Immature natural killer cell (primary cell): ENCODE measurements around the gene PDCD1LG2. TPM values are rescaled to one million over a fixed set of nuclear protein-coding genes. Genes with fewer than 3 reads are reported as not detected.
"Not testable (repeated sequence)": the region's sequence is repeated elsewhere in the genome, so short reads cannot be mapped to it uniquely, and the experiment has no call there.

ENCODE experiments used
- DNase-seq, 3 donors: peaks; one replicate each; pipeline ENCODE4 v3.0.0; 2022; ENCODE audit warnings: mixed read lengths in 1 of 3
- H3K27ac Mint-ChIP-seq, 6 donors: one replicate each; pipeline ENCODE4 v1.8.0; 2020; ENCODE audit warnings: mixed read lengths in 6 of 6, mild to moderate bottlenecking in 5 of 6, inconsistent platforms in 4 of 6, moderate library complexity in 3 of 6
- H3K27me3 Mint-ChIP-seq, 3 donors: one replicate each; pipeline ENCODE4 v1.8.0; 2020 to 2021; ENCODE audit warnings: low read depth in 3 of 3, mild to moderate bottlenecking in 3 of 3, mixed read lengths in 3 of 3, moderate library complexity in 3 of 3, inconsistent platforms in 1 of 3
- H3K36me3 Mint-ChIP-seq, 3 donors: one replicate each; pipeline ENCODE4 v1.8.0; 2020; ENCODE audit warnings: mixed read lengths in 3 of 3, inconsistent platforms in 2 of 3, mild to moderate bottlenecking in 2 of 3
- H3K4me1 Mint-ChIP-seq, 2 donors: one replicate each; pipeline ENCODE4 v1.8.0; 2020; ENCODE audit warnings: inconsistent platforms in 2 of 2, mild to moderate bottlenecking in 2 of 2, mixed read lengths in 2 of 2, moderate library complexity in 1 of 2
- H3K4me3 Mint-ChIP-seq, 5 donors: one replicate each; pipeline ENCODE4 v1.8.0; 2020; ENCODE audit warnings: mild to moderate bottlenecking in 5 of 5, mixed read lengths in 5 of 5, inconsistent platforms in 3 of 5, moderate library complexity in 3 of 5
- H3K9me3 Mint-ChIP-seq, 6 donors: one replicate each; pipeline ENCODE4 v1.8.0; 2020; ENCODE audit warnings: mild to moderate bottlenecking in 6 of 6, mixed read lengths in 6 of 6, inconsistent platforms in 4 of 6, moderate library complexity in 3 of 6
- polyA plus RNA-seq, 3 donors: library from polyadenylated mRNA; unstranded; fragments of 300-500 nt; fragmentation: Illumina TruSeq; gene quantifications; one replicate each; pipeline ENCODE4 v1.2.3, GENCODE V29; 2021

PDCD1LG2 gene
- polyA plus RNA-seq, 3 donors from 2014 or later, result 0.09 to 0.10 TPM; not detected in 1

DNA sequence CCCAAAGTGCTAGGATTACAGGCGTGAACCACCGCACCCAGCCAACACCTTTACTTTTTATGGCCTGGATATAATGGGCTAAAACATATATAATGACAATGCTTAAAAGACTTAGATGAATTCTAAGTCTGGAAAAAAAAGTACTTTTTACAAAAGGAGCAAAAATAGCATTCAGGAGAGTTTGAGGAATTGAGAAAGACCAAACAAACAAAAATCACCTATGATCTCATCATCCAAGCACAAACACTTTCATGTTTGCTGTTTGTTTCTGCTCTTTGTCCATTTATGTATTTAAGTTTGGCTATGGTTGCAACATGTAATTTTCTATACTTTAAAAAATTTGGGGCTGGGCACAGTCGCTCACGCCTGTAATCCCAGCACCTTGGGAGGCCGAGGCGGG lies 63.8 kb downstream of the PDCD1LG2 start:
- DNase-seq, result no peak
- Mint-ChIP-seq H3K4me3 (no peak overlapping the region), H3K27me3 (no peaks in the 10 kb centered on the region), H3K4me1 (peaks cover under 1 to 4% of the 10 kb centered on the region in 2 donors), H3K27ac (no peak overlapping the region), H3K36me3 (peaks cover 0 to 4% (median 3%) of the 10 kb centered on the region in 3 donors), H3K9me3 (no peaks in the 10 kb centered on the region)

DNA sequence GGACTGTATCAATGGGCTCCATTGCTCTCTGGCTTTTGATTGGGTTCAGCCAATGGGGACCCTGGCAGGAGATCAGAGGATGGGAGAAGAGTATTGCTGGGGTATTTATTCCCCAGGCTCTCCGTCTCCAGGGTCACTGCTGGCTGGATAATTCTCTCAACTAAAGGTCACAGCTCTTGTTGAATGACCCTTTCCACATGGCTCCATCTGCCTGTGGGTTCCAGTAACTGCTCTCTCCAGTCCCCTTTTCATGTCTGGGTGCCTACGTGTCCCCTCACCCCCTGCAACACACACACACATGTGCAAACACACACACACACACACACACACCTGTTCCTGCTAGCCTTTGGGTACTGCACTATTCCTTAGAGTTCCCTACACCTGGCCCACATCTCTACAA lies 64.7 kb downstream of the PDCD1LG2 start:
- no peak for DNase-seq
- no peaks in the 10 kb centered on the region for H3K27me3 Mint-ChIP-seq
- peaks cover 0 to 3% (median 0%) of the 10 kb centered on the region in 3 donors for H3K36me3 Mint-ChIP-seq
- no peak overlapping the region for H3K4me3 Mint-ChIP-seq
- H3K9me3 Mint-ChIP-seq, result no peaks in the 10 kb centered on the region
- peaks cover 0 to 2% of the 10 kb centered on the region in 2 donors for H3K4me1 Mint-ChIP-seq
- no peak overlapping the region for H3K27ac Mint-ChIP-seq

DNA sequence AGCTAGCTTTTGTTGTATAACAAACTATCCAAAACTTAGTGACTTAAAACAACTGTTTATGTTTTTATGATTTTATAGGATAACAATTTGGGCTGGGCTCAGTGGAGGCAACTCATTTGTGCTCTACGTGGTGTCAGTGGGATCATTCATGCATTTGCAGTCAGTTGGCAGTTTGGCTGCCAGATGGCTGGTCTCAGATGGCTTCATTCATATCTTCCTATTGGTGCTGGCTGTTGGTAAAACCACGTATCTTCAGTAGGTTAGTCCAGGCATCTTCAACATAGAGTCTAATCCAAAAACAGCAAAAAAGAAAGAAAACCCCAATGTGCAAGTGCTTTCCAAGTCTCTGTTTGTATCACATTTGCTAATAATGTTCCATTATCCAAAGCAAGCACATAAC lies 66.9 kb downstream of the PDCD1LG2 start:
- H3K36me3 Mint-ChIP-seq, result peaks cover 0 to 3% (median 0%) of the 10 kb centered on the region in 3 donors
- no peaks in the 10 kb centered on the region for H3K27me3 Mint-ChIP-seq
- H3K9me3 Mint-ChIP-seq, result no peaks in the 10 kb centered on the region
- no peak overlapping the region for H3K27ac Mint-ChIP-seq
- no peak overlapping the region for H3K4me3 Mint-ChIP-seq
- no peak for DNase-seq
- peaks cover 0 to 2% of the 10 kb centered on the region in 2 donors for H3K4me1 Mint-ChIP-seq

DNA sequence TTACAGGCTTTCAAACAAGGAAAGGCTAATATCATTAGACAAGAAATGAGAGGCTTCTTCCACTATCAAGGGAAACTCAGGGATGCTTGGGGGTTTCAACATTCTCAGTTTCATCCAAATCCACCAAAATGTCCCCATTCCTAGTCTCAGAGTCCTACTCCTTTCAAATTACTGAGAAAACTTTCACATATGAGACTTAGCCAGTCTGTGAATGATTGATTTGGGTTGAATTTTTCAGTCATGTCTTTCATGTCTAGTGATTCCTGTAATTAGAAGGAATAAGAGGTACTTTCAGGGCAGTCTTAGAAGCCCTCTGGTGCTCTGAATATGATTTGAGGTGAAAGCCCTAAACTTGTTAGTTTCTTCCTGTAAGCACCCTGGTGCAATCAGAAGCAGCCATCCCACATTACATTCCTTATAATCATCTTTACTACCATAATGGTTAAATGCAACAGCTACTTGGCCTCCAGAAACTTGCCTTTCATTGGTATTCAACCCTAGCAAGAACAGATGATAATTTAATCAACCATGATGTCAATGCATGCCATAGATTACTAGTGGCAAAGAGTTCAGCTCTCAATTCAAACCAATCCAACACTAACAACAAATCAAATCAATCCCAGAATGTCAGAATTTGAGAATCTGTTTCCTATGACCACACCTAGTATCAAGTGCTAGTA lies 67.8 kb downstream of the PDCD1LG2 start:
- peaks cover 0 to 2% of the 10 kb centered on the region in 2 donors for H3K4me1 Mint-ChIP-seq
- H3K27me3 Mint-ChIP-seq, result no peaks in the 10 kb centered on the region
- no peaks in the 10 kb centered on the region for H3K9me3 Mint-ChIP-seq
- H3K36me3 Mint-ChIP-seq, result peaks cover 0 to 3% (median 0%) of the 10 kb centered on the region in 3 donors
- H3K4me3 Mint-ChIP-seq, result no peak overlapping the region
- H3K27ac Mint-ChIP-seq, result no peak overlapping the region
- DNase-seq, result no peak

DNA sequence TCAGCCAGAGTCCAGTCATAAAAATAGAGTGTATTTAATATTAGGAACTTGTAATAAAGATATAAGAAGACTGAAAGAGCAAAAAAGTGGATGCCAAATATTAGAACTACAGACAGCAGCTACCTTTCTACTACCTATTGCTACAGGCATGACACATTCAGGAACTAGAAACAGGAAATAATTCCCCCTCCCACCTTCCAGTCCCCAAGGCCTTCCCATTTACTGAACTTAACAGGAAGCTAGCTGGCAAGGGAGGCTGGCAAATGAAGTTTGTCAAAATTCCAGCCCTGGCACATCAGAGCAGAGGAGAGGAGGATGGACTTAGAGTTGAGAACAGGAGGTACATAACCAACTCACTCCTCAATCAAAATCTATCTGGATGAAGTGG lies 68.4 kb downstream of the PDCD1LG2 start:
- H3K36me3 Mint-ChIP-seq, result peaks cover 0 to 3% (median 0%) of the 10 kb centered on the region in 3 donors
- H3K4me1 Mint-ChIP-seq, result peaks cover 0 to 2% of the 10 kb centered on the region in 2 donors
- H3K27me3 Mint-ChIP-seq, result no peaks in the 10 kb centered on the region
- no peak overlapping the region for H3K27ac Mint-ChIP-seq
- no peak for DNase-seq
- no peaks in the 10 kb centered on the region for H3K9me3 Mint-ChIP-seq
- H3K4me3 Mint-ChIP-seq, result no peak overlapping the region

DNA sequence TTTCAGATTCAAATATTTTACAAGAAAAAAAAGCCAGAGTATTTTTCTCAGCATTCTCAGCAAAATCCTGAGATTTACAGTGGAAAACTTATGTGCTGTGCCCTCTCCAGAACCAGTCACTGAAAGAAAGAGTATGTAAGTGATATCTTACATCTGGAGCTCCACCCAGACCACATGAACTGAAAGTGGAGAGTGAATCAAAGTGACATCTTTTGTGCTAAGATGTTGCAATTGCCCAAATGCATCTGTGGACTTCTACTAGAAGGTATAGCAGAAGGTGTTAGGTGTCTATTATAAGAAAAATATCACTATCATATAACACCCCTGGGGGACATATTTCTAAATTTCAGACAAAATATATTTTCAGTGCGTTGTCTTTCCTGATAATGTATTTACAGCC lies 69.5 kb downstream of the PDCD1LG2 start:
- DNase-seq, result no peak
- Mint-ChIP-seq H3K27ac (no peak overlapping the region), H3K9me3 (no peaks in the 10 kb centered on the region), H3K36me3 (peaks cover 0 to 3% (median 0%) of the 10 kb centered on the region in 3 donors), H3K27me3 (no peaks in the 10 kb centered on the region), H3K4me3 (no peak overlapping the region), H3K4me1 (peaks cover 0 to 2% of the 10 kb centered on the region in 2 donors)

DNA sequence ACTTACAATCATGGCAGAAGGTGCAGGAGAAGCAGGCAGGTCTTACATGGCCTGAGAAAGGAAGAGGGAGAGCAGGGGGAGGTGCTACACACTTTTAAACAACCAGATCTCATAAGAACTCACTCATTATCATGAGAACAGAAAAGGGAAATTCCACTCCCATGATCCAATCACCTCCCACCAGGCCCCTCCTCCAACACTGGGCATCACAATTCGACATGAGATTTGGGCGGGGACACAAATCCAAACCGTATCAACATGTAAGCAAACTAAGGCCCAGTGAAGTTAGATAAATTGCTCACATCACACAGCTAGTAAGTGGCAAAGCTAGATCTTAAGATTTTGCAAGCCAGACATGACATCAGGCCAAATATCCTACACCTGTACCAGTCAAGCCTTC lies 70.3 kb downstream of the PDCD1LG2 start:
- Mint-ChIP-seq H3K36me3 (no peaks in the 10 kb centered on the region), H3K4me1 (peaks cover 0 to 2% of the 10 kb centered on the region in 2 donors), H3K27me3 (peaks cover 0 to 1% (median 0%) of the 10 kb centered on the region in 3 donors), H3K9me3 (no peaks in the 10 kb centered on the region), H3K27ac (peak overlapping the region in 1 of 6 donors; percentile 31), H3K4me3 (no peak overlapping the region)
- no peak for DNase-seq

DNA sequence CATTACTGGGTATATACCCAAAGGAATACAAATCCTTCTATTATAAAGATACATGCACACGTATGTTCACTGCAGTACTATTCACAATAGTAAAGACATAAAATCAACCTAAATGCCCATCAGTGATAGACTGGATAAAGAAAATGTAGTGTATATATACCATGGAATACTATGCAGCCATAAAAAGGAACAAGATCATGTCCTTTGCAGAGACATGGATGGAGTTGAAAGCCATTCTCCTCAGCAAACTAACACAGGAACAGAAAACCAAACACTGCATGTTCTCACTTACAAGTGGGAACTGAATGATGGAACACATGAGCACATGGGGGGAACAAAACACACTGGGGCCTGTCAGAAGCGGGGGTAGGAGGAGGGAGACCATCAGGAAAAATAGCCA lies 71.4 kb downstream of the PDCD1LG2 start:
- not testable (repeated sequence) for H3K36me3 Mint-ChIP-seq, H3K27me3 Mint-ChIP-seq, H3K4me1 Mint-ChIP-seq, DNase-seq, H3K4me3 Mint-ChIP-seq, H3K27ac Mint-ChIP-seq, H3K9me3 Mint-ChIP-seq

DNA sequence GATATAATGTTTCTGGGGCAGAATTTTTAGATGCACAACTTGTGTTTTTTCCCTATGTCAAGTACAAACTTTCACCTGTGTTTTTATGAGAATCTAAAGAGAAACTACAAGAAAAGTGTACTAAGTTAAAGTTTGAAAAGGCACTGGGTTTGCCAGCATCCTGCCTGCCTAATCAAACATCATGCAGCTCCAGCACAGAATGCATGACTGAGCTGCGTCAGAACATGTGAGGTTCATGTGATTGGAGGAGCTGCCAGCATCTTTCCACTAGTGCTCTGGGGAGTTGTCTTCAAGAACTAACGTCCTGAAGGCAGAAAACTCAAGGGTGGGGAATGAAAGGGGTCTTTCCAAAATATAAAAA lies 72.5 kb downstream of the PDCD1LG2 start:
- Mint-ChIP-seq H3K4me3 (no peak overlapping the region), H3K27ac (no peak overlapping the region), H3K4me1 (peaks cover 2 to 5% of the 10 kb centered on the region in 2 donors)

DNA sequence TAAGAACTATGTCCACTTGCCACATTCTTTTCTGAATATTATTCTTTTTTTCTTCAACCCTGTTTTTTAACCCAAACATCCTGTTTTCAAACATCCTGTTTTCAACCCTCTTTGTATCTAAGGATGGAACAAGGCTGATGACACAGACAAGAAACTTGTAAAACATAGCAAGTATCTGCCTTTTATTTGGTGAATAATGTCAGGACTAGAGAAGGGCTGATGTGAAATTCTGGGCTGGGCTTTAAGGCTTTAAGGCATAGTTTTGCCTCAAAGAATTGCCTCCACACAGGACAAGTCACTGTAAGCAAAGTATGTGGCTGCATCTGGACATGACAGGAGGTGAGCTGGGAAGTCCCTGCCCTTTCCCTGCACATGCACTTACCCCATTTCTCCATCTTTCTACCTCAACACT lies 76.1 kb downstream of the PDCD1LG2 start:
- peaks cover 0 to 2% (median 0%) of the 10 kb centered on the region in 3 donors for H3K27me3 Mint-ChIP-seq
- H3K36me3 Mint-ChIP-seq, result no peaks in the 10 kb centered on the region
- no peaks in the 10 kb centered on the region for H3K9me3 Mint-ChIP-seq
- peaks cover 0 to 11% of the 10 kb centered on the region in 2 donors for H3K4me1 Mint-ChIP-seq
- DNase-seq, result no peak
- H3K4me3 Mint-ChIP-seq, result no peak overlapping the region
- H3K27ac Mint-ChIP-seq, result peak overlapping the region in 3 of 6 donors; percentile 34 to 40 (median 39)

More for the DNA sequence above, 72.5 kb downstream of the PDCD1LG2 start:
- DNase-seq, result no peak
- peaks cover 0 to 2% (median 0%) of the 10 kb centered on the region in 3 donors for H3K27me3 Mint-ChIP-seq
- no peaks in the 10 kb centered on the region for H3K36me3 Mint-ChIP-seq
- H3K9me3 Mint-ChIP-seq, result no peaks in the 10 kb centered on the region

DNA sequence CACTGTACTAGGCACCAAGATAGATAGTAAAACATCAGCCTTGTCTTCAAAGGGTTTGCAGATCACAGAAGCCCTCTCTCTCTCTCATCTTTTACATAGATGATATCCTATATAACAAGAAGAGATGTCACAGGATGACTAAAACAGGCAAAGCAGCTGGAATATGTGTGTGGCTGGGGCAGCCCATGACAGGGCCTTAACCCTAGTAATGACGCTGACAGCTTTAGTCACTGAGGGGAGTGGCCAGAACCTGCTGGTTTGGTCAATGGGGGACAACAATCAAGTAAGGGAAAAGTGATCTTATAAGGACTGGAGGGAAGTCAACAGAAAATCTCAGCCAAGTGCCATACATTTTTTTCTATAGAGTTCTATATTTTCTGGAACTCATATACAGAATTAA lies 76.7 kb downstream of the PDCD1LG2 start:
- DNase-seq, result no peak
- no peaks in the 10 kb centered on the region for H3K36me3 Mint-ChIP-seq
- no peak overlapping the region for H3K4me3 Mint-ChIP-seq
- H3K27me3 Mint-ChIP-seq, result peaks cover 0 to 2% (median 0%) of the 10 kb centered on the region in 3 donors
- H3K4me1 Mint-ChIP-seq, result peaks cover 0 to 11% of the 10 kb centered on the region in 2 donors
- H3K27ac Mint-ChIP-seq, result peak overlapping the region in 1 of 6 donors; percentile 0
- H3K9me3 Mint-ChIP-seq, result no peaks in the 10 kb centered on the region

DNA sequence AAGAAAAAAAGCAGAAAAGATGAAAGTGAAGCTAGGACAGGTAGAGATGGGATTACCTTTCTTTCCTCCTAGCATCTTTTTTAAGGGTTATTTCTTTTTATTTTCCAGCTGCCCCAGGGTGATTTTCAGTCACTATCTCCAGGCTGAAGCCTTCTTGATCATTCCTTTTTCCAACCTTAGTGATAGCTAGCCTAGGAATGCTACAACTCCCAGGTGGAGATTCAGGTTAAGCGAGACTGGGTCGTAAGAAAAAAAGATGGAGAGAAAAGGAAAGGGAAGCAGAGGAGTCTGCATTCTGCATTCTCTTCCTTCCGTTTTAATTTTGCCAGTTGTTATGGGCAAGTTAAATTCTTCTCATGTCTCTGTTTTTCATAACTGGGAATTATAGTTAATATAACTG lies 81.9 kb downstream of the PDCD1LG2 start:
- H3K27me3 Mint-ChIP-seq, result peaks cover 0 to 2% (median 0%) of the 10 kb centered on the region in 3 donors
- no peak overlapping the region for H3K4me3 Mint-ChIP-seq
- no peaks in the 10 kb centered on the region for H3K36me3 Mint-ChIP-seq
- no peaks in the 10 kb centered on the region for H3K9me3 Mint-ChIP-seq
- H3K4me1 Mint-ChIP-seq, result peaks cover 0 to 5% of the 10 kb centered on the region in 2 donors
- DNase-seq, result no peak
- no peak overlapping the region for H3K27ac Mint-ChIP-seq

DNA sequence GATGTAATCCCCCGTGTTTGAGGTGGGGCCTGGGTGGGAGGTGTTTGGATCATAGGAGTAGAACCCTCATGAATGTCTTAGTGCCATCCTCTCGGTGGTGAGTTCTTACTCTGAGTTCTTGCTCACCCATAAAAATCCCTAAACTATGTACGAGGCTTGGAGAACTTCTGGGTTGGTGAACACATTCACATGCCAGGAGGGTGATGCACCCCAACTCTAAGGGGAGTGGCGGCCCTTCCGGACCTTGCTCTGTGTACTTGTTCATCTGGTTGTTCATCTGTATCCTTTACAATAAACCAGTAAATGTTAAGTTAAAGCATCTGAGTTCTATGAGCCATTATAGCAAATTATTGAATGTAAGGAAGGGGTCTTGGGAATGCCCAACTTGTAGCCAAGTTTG lies 82.6 kb downstream of the PDCD1LG2 start:
- Mint-ChIP-seq H3K36me3 (no peaks in the 10 kb centered on the region), H3K4me1 (peaks cover 0 to 5% of the 10 kb centered on the region in 2 donors), H3K27me3 (peaks cover 0 to 2% (median 0%) of the 10 kb centered on the region in 3 donors), H3K4me3 (no peak overlapping the region), H3K27ac (peak overlapping the region in 1 of 6 donors; percentile 22), H3K9me3 (no peaks in the 10 kb centered on the region)
- DNase-seq, result no peak

DNA sequence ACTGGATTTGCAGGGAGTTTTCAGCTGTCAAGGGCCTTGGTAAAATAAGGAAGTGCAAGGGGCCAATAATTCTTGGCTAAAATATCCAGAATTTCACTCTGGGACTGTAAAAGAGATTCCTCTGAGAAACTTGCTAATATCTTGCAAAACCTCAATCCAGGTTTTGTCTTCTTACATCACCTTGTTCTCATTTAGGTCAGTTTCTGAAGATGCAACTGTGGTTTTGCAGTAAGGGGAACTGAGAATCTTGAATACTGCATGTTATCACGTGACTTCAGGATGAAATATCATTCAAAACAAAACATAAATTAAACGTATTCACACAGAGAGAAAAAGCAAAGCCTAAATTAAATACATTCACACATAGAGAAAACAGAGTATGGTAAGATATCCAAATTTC lies 83.6 kb downstream of the PDCD1LG2 start:
- no peaks in the 10 kb centered on the region for H3K9me3 Mint-ChIP-seq
- H3K27me3 Mint-ChIP-seq, result peaks cover 0 to 2% (median 0%) of the 10 kb centered on the region in 3 donors
- H3K27ac Mint-ChIP-seq, result no peak overlapping the region
- H3K36me3 Mint-ChIP-seq, result no peaks in the 10 kb centered on the region
- H3K4me3 Mint-ChIP-seq, result no peak overlapping the region
- H3K4me1 Mint-ChIP-seq, result peaks cover 0 to 5% of the 10 kb centered on the region in 2 donors
- no peak for DNase-seq

DNA sequence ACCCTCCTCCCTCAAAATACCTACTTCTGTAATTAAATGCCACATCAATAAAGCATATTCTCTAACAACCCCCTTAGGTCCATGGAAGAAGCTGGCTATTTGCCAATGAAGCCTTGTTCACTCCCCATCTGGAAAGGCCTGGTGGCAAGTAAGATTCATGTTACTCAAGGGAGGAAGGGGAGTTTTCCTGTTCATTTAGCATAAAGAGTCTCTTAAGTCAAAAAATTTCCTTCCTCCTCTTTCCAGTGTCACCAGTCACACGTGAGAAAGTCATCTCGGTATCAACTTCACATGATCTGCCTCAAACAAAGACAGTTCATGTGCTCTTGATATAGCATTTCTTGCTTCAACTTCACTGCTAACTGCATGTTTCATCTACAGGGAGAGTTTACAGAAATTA lies 85.8 kb downstream of the PDCD1LG2 start:
- H3K27ac Mint-ChIP-seq, result no peak overlapping the region
- DNase-seq, result no peak
- H3K4me1 Mint-ChIP-seq, result peaks cover 3 to 8% of the 10 kb centered on the region in 2 donors
- peaks cover 0 to 2% (median 0%) of the 10 kb centered on the region in 3 donors for H3K27me3 Mint-ChIP-seq
- no peaks in the 10 kb centered on the region for H3K36me3 Mint-ChIP-seq
- no peak overlapping the region for H3K4me3 Mint-ChIP-seq
- H3K9me3 Mint-ChIP-seq, result no peaks in the 10 kb centered on the region
